Mesenchymal stem cell (in vitro differentiated cells and primary cell): ENCODE measurements around the gene LRRC74B.

Source experiments
- DNase-seq: peaks from one replicate; pipeline ENCODE4 v3.0.0-alpha.2; 2013
- H2AFZ ChIP-seq: one replicate; pipeline ENCODE4 v1.6.1; 2013; ENCODE audit warnings: low read depth, mild to moderate bottlenecking, control low read depth, inconsistent platforms, low read length, moderate library complexity
- H2AK5ac ChIP-seq: 2 replicates; pipeline ENCODE4 v1.6.1; 2013; ENCODE audit warnings: low read length, moderate library complexity, mild to moderate bottlenecking, inconsistent platforms; ENCODE audit not compliant: severe bottlenecking
- H2BK120ac ChIP-seq: one replicate; pipeline ENCODE4 v1.6.1; 2013; ENCODE audit warnings: low read depth, mild to moderate bottlenecking, inconsistent platforms, low read length, moderate library complexity
- H2BK12ac ChIP-seq, 2 experiments: one replicate each; pipeline ENCODE4 v1.6.1; 2013; ENCODE audit warnings: inconsistent platforms in 2 of 2, low read length in 2 of 2, mild to moderate bottlenecking in 2 of 2, moderate library complexity in 2 of 2, control low read depth in 1 of 2
- H2BK15ac ChIP-seq: one replicate; pipeline ENCODE4 v1.6.1; 2013; ENCODE audit warnings: mild to moderate bottlenecking, low read depth, inconsistent platforms; ENCODE audit not compliant: poor library complexity, severe bottlenecking
- H2BK5ac ChIP-seq: 2 replicates; pipeline ENCODE4 v1.6.1; 2013; ENCODE audit warnings: low read depth, mild to moderate bottlenecking, low read length, control low read depth, inconsistent platforms; ENCODE audit not compliant: poor library complexity, severe bottlenecking
- H3K14ac ChIP-seq, 2 experiments: one replicate each; pipeline ENCODE4 v1.6.1; 2013; ENCODE audit warnings: inconsistent platforms in 2 of 2, low read length in 2 of 2, control low read depth in 1 of 2, mild to moderate bottlenecking in 1 of 2, moderate library complexity in 1 of 2
- H3K18ac ChIP-seq, 2 experiments: one replicate each; pipeline ENCODE4 v1.6.1; 2013; ENCODE audit warnings: inconsistent platforms in 2 of 2, low read length in 2 of 2, control low read depth in 1 of 2, low read depth in 1 of 2, mild to moderate bottlenecking in 1 of 2
- H3K23ac ChIP-seq, 2 experiments: one replicate each; pipeline ENCODE4 v1.6.1; 2013; ENCODE audit warnings: inconsistent platforms in 2 of 2, low read length in 2 of 2, mild to moderate bottlenecking in 2 of 2, moderate library complexity in 2 of 2, control low read depth in 1 of 2
- H3K27ac ChIP-seq: 2 replicates; pipeline ENCODE4 v1.5.1; 2013; ENCODE audit warnings: mild to moderate bottlenecking, moderate library complexity, low read length, control low read depth, inconsistent platforms; ENCODE audit not compliant: poor library complexity, severe bottlenecking
- H3K27me3 ChIP-seq, 2 experiments: 2 replicates each; pipeline versions ENCODE4 v1.6.1 to v1.7.0; 2013; ENCODE audit warnings: low read length in 2 of 2, mild to moderate bottlenecking in 2 of 2, moderate library complexity in 2 of 2, control low read depth in 1 of 2, inconsistent platforms in 1 of 2; ENCODE audit not compliant: control insufficient read depth in 1 of 2, insufficient read depth in 1 of 2
- H3K36me3 ChIP-seq, 2 experiments: 2 replicates each; pipeline versions ENCODE4 v1.6.1 to v1.7.0; 2013; ENCODE audit warnings: low read length in 2 of 2, control low read depth in 1 of 2, inconsistent platforms in 1 of 2, low read depth in 1 of 2, mild to moderate bottlenecking in 1 of 2; ENCODE audit not compliant: insufficient read depth in 2 of 2, control insufficient read depth in 1 of 2
- H3K4ac ChIP-seq, 2 experiments: one replicate each; pipeline ENCODE4 v1.6.1; 2013; ENCODE audit warnings: inconsistent platforms in 2 of 2, low read length in 2 of 2, mild to moderate bottlenecking in 2 of 2, moderate library complexity in 2 of 2, control low read depth in 1 of 2, low read depth in 1 of 2
- H3K4me1 ChIP-seq: 2 replicates; pipeline ENCODE4 v1.6.1; 2013; ENCODE audit warnings: low read depth, low read length, control low read depth; ENCODE audit not compliant: control insufficient read depth, insufficient read depth
- H3K4me2 ChIP-seq: 2 replicates; pipeline ENCODE4 v1.6.1; 2013; ENCODE audit warnings: low read length, mild to moderate bottlenecking, inconsistent platforms; ENCODE audit not compliant: poor library complexity, severe bottlenecking
- H3K4me3 ChIP-seq, 2 experiments: 2 replicates each; pipeline versions ENCODE4 v1.5.1 to v1.7.0; 2013; ENCODE audit warnings: low read length in 2 of 2, mild to moderate bottlenecking in 2 of 2, control low read depth in 1 of 2, low read depth in 1 of 2; ENCODE audit not compliant: insufficient read depth in 1 of 2
- H3K79me1 ChIP-seq: replicated peaks from 2 replicates; pipeline ENCODE4 v1.6.1; 2013; ENCODE audit warnings: mild to moderate bottlenecking, control low read depth, low read length, inconsistent platforms; ENCODE audit not compliant: poor library complexity, severe bottlenecking
- H3K9ac ChIP-seq: 2 replicates; pipeline ENCODE4 v1.7.0; 2013; ENCODE audit warnings: mild to moderate bottlenecking, low read length, moderate library complexity
- H3K9me3 ChIP-seq: 2 replicates; pipeline ENCODE4 v1.7.0; 2013; ENCODE audit warnings: mild to moderate bottlenecking, low read length; ENCODE audit not compliant: control insufficient read depth
- H4K8ac ChIP-seq: one replicate; pipeline ENCODE4 v1.6.1; 2013; ENCODE audit warnings: inconsistent platforms, mild to moderate bottlenecking, low read length, moderate library complexity
- H4K91ac ChIP-seq: one replicate; pipeline ENCODE4 v1.6.1; 2013; ENCODE audit warnings: mild to moderate bottlenecking, low read length, inconsistent platforms
- WGBS: methylation state at CpG from one replicate; pipeline ENCODE4 v1.1.7; 2013; ENCODE audit warnings: mixed read lengths; 5-methylcytosine and 5-hydroxymethylcytosine counted together

LRRC74B gene

GRCh38 chr22:21032868-21033688, 12.7 kb upstream of the LRRC74B start:
- Histone ChIP-seq H3K79me1 (no peaks in the 10 kb centered on the region), H3K9ac (no peak overlapping the region), H4K8ac (peak overlapping the region; percentile 79), H3K9me3 (no peaks in the 10 kb centered on the region), H2AK5ac (no peak overlapping the region), H3K4ac (no peak overlapping the region), H3K4me1 (peaks cover 21% of the 10 kb centered on the region), H3K4me2 (no peak overlapping the region), H2AFZ (no peak overlapping the region), H3K4me3 (peak overlapping the region in 1 of 2 experiments; percentile 28), H2BK120ac (peak overlapping the region; percentile 39), H2BK5ac (no peak overlapping the region), H3K14ac (peak overlapping the region in 1 of 2 experiments; percentile 66), H3K23ac (no peak overlapping the region), H2BK12ac (no peak overlapping the region), H3K36me3 (peaks cover 0 to 4% of the 10 kb centered on the region in 2 experiments), H2BK15ac (no peak overlapping the region), H3K27me3 (peaks cover 36 to 48% of the 10 kb centered on the region in 2 experiments), H3K27ac (no peak overlapping the region), H3K18ac (peak overlapping the region in 1 of 2 experiments; percentile 37), H4K91ac (no peak overlapping the region)
- WGBS = 75% methylated on average over 12 of the region's 12 CpGs
- no peak for DNase-seq

- Histone ChIP-seq H3K27me3 (peaks cover 36 to 41% of the 10 kb centered on the region in 2 experiments), H3K79me1 (no peaks in the 10 kb centered on the region), H3K4me3 (no peak overlapping the region), H3K36me3 (peaks cover 0 to 4% of the 10 kb centered on the region in 2 experiments), H2BK5ac (no peak overlapping the region), H2BK120ac (no peak overlapping the region), H3K9me3 (no peaks in the 10 kb centered on the region), H3K14ac (no peak overlapping the region), H3K9ac (no peak overlapping the region), H3K27ac (no peak overlapping the region), H2AFZ (no peak overlapping the region), H3K23ac (no peak overlapping the region), H2BK12ac (no peak overlapping the region), H3K4ac (no peak overlapping the region), H3K4me1 (peaks cover 22% of the 10 kb centered on the region), H2AK5ac (peak overlapping the region; percentile 69), H4K91ac (peak overlapping the region; percentile 41), H2BK15ac (no peak overlapping the region), H3K18ac (no peak overlapping the region), H3K4me2 (no peak overlapping the region), H4K8ac (no peak overlapping the region)
- no peak for DNase-seq
- WGBS = 91% methylated on average over 3 of the region's 3 CpGs
Measured at GRCh38 chr22:21033895-21034294, 11.9 kb upstream of the LRRC74B start.

- Histone ChIP-seq H4K8ac (no peak overlapping the region), H2AFZ (no peak overlapping the region), H2BK120ac (no peak overlapping the region), H3K4me2 (no peak overlapping the region), H4K91ac (no peak overlapping the region), H2BK5ac (no peak overlapping the region), H3K27ac (no peak overlapping the region), H2BK15ac (no peak overlapping the region), H3K36me3 (no peaks in the 10 kb centered on the region), H2BK12ac (no peak overlapping the region), H3K23ac (no peak overlapping the region), H3K18ac (no peak overlapping the region), H3K27me3 (peaks cover 28 to 30% of the 10 kb centered on the region in 2 experiments), H3K9me3 (no peaks in the 10 kb centered on the region), H3K4ac (no peak overlapping the region), H3K4me3 (no peak overlapping the region), H2AK5ac (no peak overlapping the region), H3K9ac (no peak overlapping the region), H3K79me1 (no peaks in the 10 kb centered on the region), H3K4me1 (peaks cover 22% of the 10 kb centered on the region), H3K14ac (no peak overlapping the region)
- DNase-seq = no peak
- WGBS = 100% methylated on average over 2 of the region's 3 CpGs
Measured at GRCh38 chr22:21034989-21035388, 10.8 kb upstream of the LRRC74B start.

GRCh38 chr22:21038405-21038804, 7.3 kb upstream of the LRRC74B start:
- H3K14ac ChIP-seq = no peak overlapping the region
- H2BK5ac ChIP-seq = no peak overlapping the region
- H4K8ac ChIP-seq = peak overlapping the region; percentile 13
- no peaks in the 10 kb centered on the region for H3K79me1 ChIP-seq
- H3K4me2 ChIP-seq = no peak overlapping the region
- H2BK15ac ChIP-seq = no peak overlapping the region
- peak overlapping the region; percentile 32 for H3K9ac ChIP-seq
- H2BK12ac ChIP-seq = no peak overlapping the region
- H4K91ac ChIP-seq = no peak overlapping the region
- 88% methylated on average over 2 of the region's 2 CpGs for WGBS
- H3K27ac ChIP-seq = peak overlapping the region; percentile 90
- H3K18ac ChIP-seq = peak overlapping the region; percentile 28 to 85
- peak overlapping the region; percentile 95 for H2AK5ac ChIP-seq
- H2BK120ac ChIP-seq = no peak overlapping the region
- no peaks in the 10 kb centered on the region for H3K9me3 ChIP-seq
- H3K4me1 ChIP-seq = peaks cover 21% of the 10 kb centered on the region
- no peak overlapping the region for H3K4ac ChIP-seq
- no peak overlapping the region for H2AFZ ChIP-seq
- H3K23ac ChIP-seq = no peak overlapping the region
- DNase-seq = peak; percentile 57
- peak overlapping the region in 1 of 2 experiments; percentile 10 for H3K4me3 ChIP-seq
- H3K27me3 ChIP-seq = no peaks in the 10 kb centered on the region
- H3K36me3 ChIP-seq = no peaks in the 10 kb centered on the region
